Thyroid gland (tissue), 4 donors: ENCODE data around the gene SERTAD1. TPM values are rescaled to one million over a fixed set of nuclear protein-coding genes. Genes with fewer than 3 reads are reported as not detected.
A peak's percentile ranks its signal among the peaks of the same experiment; 100 is the strongest.

Source experiments
- DNase-seq, 2 donors: peaks; one replicate each; pipeline ENCODE4 v3.0.0-alpha.2; 2019
- H3K27ac ChIP-seq, 3 donors: fragments of 200-600 bp; sonication (generic); 1 replicate in 2 of 3; 2 replicates in 1 of 3; pipeline ENCODE4 v1.5.1; 2016 to 2019; ENCODE audit warnings: mild to moderate bottlenecking in 1 of 3, moderate library complexity in 1 of 3
- H3K27me3 ChIP-seq: fragments of 200-600 bp; sonication (generic); one replicate; pipeline ENCODE4 v1.5.1; 2019
- H3K36me3 ChIP-seq, 2 donors: fragments of 200-600 bp; sonication (generic); one replicate each; pipeline ENCODE4 v1.5.1; 2016 to 2019
- H3K4me1 ChIP-seq, 2 donors: fragments of 200-600 bp; sonication (generic); one replicate each; pipeline ENCODE4 v1.5.1; 2017 to 2019
- H3K4me3 ChIP-seq, 3 donors: fragments of 200-600 bp; sonication (generic); replicated peaks in 1 of 3; 1 replicate in 2 of 3; 2 replicates in 1 of 3; pipeline ENCODE4 v1.5.1; 2016; ENCODE audit warnings: mild to moderate bottlenecking in 1 of 3
- H3K9me3 ChIP-seq: fragments of 200-600 bp; sonication (generic); one replicate; pipeline ENCODE4 v1.5.1; 2017
- POLR2A ChIP-seq, 2 donors: fragments of 450-650 bp; IDR thresholded peaks; one replicate each; pipeline ENCODE4 v1.6.1; 2017; ENCODE audit warnings: antibody characterized with exemption in 2 of 2, mild to moderate bottlenecking in 2 of 2, moderate library complexity in 1 of 2
- WGBS, 2 donors: methylation state at CpG; one replicate each; pipeline ENCODE4 v1.1.5; 2017; 5-methylcytosine and 5-hydroxymethylcytosine counted together
- intact Hi-C: fragments of 100-400 bp; cut with DNase I; formaldehyde crosslinking; loops from one replicate; pipeline ENCODE4 v1.15.1; 2023
- total RNA-seq, 4 donors: library from RNA; depleted of rRNA; stranded (reverse); fragments of >200 nt; gene quantifications; one replicate each; pipeline ENCODE4 v1.2.3, GENCODE V29; 2016
- TF ChIP-seq, protein P1 (sequence below), 6 experiments: fragments of 200-600 bp in 3 of 6; fragments of 450-650 bp in 3 of 6; sonication (generic) in 3 of 6; IDR thresholded peaks; one replicate each; pipeline ENCODE4 v1.5.1; 2016 to 2019; ENCODE audit warnings: antibody characterized with exemption in 6 of 6, mild to moderate bottlenecking in 2 of 6, inconsistent platforms in 1 of 6, moderate library complexity in 1 of 6

Gene SERTAD1
- total RNA-seq, 4 donors from 2014 or later, result 12.6 to 19.9 (median 15.1) TPM

DNA sequence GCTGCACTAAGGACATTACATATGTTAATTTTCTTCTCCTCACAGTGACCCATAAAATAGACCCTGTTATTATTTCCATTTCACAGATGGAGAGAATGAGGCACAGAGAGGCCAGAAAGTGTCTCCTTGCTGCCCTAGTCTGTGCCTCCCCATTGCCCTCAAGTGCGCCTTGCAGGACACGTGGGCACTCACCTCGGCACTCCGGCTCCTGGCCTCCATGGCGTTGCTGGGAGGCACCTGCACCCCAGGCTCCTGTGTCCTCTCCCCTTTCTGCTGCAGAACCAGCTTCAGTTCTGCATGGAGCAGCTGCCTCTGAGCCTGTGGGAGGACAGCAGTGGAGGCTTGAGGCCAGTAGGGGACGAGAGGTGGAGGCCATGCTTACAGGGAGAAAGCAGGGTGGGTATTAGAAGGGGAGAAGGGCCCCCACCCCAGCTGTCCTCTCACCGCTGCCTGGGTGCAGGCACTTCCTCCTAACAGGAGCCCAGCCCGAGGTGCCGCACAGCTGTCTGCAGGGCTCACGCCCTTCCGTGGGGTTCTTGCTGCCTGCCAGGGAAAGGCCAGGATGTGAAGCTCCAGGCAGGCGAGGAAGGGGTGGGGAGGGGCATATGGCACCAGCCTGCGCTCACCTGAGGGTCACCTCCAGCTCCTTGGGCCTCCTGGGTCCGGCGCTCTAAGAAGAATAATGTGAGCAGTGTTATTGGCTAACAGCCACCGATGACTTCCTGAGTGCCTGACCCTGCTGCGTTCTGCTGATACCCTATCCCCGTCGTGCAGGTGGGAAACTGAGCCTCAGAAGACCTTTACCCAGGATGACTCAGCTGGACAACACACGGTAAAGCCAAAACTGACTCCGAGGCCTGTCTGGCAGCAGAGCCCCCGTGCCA lies 17.8 kb downstream of the SERTAD1 start:
- TF ChIP-seq POLR2A (IDR thresholded peaks at IDR 0.05), result no peak
- TF ChIP-seq, protein P1, sequence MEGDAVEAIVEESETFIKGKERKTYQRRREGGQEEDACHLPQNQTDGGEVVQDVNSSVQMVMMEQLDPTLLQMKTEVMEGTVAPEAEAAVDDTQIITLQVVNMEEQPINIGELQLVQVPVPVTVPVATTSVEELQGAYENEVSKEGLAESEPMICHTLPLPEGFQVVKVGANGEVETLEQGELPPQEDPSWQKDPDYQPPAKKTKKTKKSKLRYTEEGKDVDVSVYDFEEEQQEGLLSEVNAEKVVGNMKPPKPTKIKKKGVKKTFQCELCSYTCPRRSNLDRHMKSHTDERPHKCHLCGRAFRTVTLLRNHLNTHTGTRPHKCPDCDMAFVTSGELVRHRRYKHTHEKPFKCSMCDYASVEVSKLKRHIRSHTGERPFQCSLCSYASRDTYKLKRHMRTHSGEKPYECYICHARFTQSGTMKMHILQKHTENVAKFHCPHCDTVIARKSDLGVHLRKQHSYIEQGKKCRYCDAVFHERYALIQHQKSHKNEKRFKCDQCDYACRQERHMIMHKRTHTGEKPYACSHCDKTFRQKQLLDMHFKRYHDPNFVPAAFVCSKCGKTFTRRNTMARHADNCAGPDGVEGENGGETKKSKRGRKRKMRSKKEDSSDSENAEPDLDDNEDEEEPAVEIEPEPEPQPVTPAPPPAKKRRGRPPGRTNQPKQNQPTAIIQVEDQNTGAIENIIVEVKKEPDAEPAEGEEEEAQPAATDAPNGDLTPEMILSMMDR (IDR thresholded peaks at IDR 0.05), result no peak
- intact Hi-C loops, result loop anchor here (5.0 kb wide), 1 partner anchor 56 kb away; no protein-coding TSS in a partner anchor
- no peaks in the 10 kb centered on the region for H3K27me3 ChIP-seq
- H3K4me3 ChIP-seq, result no peak overlapping the region
- H3K27ac ChIP-seq, result no peak overlapping the region
- WGBS, 2 donors, result 71 to 76% methylated on average over 17 to 21 of the region's 22 CpGs
- DNase-seq, result no peak
- peaks cover 16 to 28% of the 10 kb centered on the region in 2 donors for H3K4me1 ChIP-seq
- H3K9me3 ChIP-seq, result no peaks in the 10 kb centered on the region
- H3K36me3 ChIP-seq, result no peaks in the 10 kb centered on the region

DNA sequence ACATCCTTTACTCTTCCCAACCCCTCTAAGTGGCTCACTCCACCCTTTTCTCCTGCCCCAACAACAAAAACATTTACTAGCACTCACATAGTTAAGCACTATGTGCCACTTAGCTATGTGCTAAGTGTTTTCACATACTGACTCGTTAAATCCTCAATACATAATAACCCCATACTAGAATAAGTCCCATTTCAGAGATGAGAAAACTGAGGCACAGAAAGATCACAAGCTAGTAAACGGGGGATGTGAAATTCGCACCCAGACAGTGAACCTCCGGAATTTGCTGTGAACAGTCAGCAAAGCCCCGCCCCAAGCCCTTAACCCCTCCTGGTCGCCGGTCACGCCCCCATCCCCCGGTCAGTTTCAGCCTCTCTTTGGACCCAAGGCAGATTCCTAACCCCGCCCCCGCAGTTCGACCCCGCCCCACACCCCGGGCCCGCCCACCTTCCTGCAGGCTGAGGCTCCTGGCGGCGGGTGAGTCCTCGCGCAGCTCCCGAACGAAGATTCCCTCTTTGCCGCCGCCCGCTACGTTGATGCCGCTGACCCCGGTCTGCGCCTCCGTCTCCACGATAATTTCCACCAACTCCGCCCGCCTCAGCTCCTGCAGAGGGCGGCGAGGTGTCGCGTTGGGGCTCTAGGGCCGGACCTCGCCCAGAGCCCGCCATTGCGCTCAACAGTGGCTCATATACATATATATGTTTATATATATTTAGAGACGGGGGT lies 22.4 kb downstream of the SERTAD1 start:
- no peaks in the 10 kb centered on the region for H3K27me3 ChIP-seq
- intact Hi-C loops, result no loop called here
- TF ChIP-seq POLR2A (IDR thresholded peaks at IDR 0.05), result no peak
- TF ChIP-seq, protein P1 (IDR thresholded peaks at IDR 0.05), result peak in 1 of 6 experiments; percentile 23
- DNase-seq, result peak; percentile 90 to 92
- H3K36me3 ChIP-seq, result no peaks in the 10 kb centered on the region
- no peaks in the 10 kb centered on the region for H3K9me3 ChIP-seq
- 1 to 2% methylated on average over 23 to 27 of the region's 41 CpGs for WGBS, 2 donors
- H3K4me1 ChIP-seq, result peaks cover 4 to 8% of the 10 kb centered on the region in 2 donors
- H3K27ac ChIP-seq, result peak overlapping the region; percentile 63 to 89 (median 63)
- peak overlapping the region in 2 of 3 donors; percentile 11 to 53 for H3K4me3 ChIP-seq

DNA sequence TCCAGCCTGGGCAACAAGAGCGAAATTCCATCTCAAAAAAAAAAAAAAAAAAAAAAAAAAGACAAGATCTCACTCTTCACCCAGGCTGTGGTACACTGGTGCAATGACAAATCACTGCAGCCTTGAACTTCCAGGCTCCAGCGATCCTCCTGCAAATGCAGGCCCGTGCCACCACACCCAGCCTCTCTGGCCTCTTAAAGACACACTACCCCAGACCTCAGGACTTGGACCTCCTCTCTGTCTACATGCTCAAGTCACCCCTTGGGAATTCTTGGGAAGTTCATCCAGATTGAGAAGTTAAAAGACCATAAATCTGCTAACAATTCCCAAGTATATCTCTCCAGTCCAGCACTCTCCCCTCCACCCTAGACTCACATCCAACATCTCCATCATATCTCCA lies 25.2 kb downstream of the SERTAD1 start:
- intact Hi-C loops, result no loop called here
- H3K27ac ChIP-seq, result no peak overlapping the region
- 60 to 73% methylated on average over 3 of the region's 3 CpGs for WGBS, 2 donors
- no peaks in the 10 kb centered on the region for H3K27me3 ChIP-seq
- H3K36me3 ChIP-seq, result peaks cover 0 to 4% of the 10 kb centered on the region in 2 donors
- H3K4me1 ChIP-seq, result peaks cover 4 to 8% of the 10 kb centered on the region in 2 donors
- DNase-seq, result no peak
- no peaks in the 10 kb centered on the region for H3K9me3 ChIP-seq
- no peak overlapping the region for H3K4me3 ChIP-seq
- TF ChIP-seq POLR2A (IDR thresholded peaks at IDR 0.05), result no peak
- TF ChIP-seq, protein P1 (IDR thresholded peaks at IDR 0.05), result no peak

DNA sequence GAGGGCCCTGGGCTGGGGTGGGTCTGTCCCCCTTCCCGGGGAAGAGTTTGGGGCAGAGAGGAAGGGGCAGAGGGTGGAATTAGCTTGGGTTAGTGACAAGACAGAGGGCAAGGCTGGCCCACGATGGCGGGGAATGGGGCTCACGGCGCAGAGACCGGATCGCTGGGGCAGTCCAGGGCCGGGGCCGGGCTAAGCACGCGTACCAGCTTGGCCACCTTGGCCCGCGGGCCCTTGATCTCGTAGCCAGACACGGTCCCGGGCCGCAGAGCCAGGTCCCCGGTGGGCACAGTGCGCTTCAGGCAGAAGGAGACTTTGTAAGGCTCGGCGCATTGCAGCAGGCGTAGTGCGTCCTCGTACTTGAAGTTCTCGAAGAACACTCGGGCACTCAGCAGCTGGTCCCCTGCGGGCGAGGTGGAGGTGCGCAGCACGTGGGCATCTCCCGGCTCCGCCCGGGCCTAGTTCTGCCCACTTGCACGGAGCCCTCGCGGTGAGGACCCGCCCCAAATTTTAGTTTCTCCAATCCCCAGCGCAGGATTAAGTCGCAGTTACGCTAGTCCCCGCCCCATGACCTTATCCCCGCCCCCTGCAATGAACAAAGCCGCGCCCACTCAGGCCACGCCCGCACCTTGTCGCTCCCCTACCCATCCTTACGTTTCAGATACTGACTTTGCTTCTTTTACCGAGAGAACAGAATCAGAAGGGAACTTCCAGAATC lies 27.2 kb downstream of the SERTAD1 start:
- H3K27ac ChIP-seq, result no peak overlapping the region
- WGBS, 2 donors, result 34 to 37% methylated on average over 31 to 41 of the region's 49 CpGs
- peaks cover 0 to 4% of the 10 kb centered on the region in 2 donors for H3K36me3 ChIP-seq
- H3K4me3 ChIP-seq, result no peak overlapping the region
- no peaks in the 10 kb centered on the region for H3K27me3 ChIP-seq
- TF ChIP-seq POLR2A (IDR thresholded peaks at IDR 0.05), result no peak
- TF ChIP-seq, protein P1 (IDR thresholded peaks at IDR 0.05), result no peak
- DNase-seq, result peak; percentile 52 to 71
- intact Hi-C loops, result no loop called here
- H3K4me1 ChIP-seq, result peaks cover 0 to 13% of the 10 kb centered on the region in 2 donors
- H3K9me3 ChIP-seq, result no peaks in the 10 kb centered on the region
